Melanocyte of skin (primary cell): ENCODE measurements around the gene HTR2C. TPM values are rescaled to one million over a fixed set of nuclear protein-coding genes. Genes with fewer than 3 reads are reported as not detected.

Experiments
- small RNA-seq, 2 donors: library from RNA; depleted of rRNA; stranded (forward); fragments of <200 nt; gene quantifications; one replicate each; pipeline ENCODE3, GENCODE V24; 2012
- total RNA-seq, 2 donors: library from RNA; depleted of rRNA; stranded (reverse); fragments of >200 nt; gene quantifications; 2 replicates each; pipeline ENCODE4 v1.2.3, GENCODE V29; 2012

The HTR2C gene
- total RNA-seq, result not detected

GRCh38 chrX:114583646-114584374, at the start of gene HTR2C:
Gene HTR2C, plus strand, starts transcription at chrX:114584086. Its CDS starts 142,851 bp downstream, at chrX:114726937.

Small RNAs within 50 kb of the gene (small RNA-seq; reads per million reads assigned to genes)
- gene AL355812.1, result 0 reads per million in 2 donors
- gene MIR1264, result 0 reads per million in 2 donors
- 0 reads per million in 2 donors for gene MIR1298
- 0 reads per million in 2 donors for gene MIR1911
- 0 reads per million in 2 donors for gene MIR1912
- 0 reads per million in 2 donors for gene MIR448
- 0 reads per million in 2 donors for gene MIR764
- gene SNORA35, result 0 reads per million in 2 donors
